Fibroblast of lung (primary cell): ENCODE data around the gene PHETA1.

Source experiments
- CTCF ChIP-seq, 2 donors: IDR thresholded peaks in 1 of 2; conservative IDR thresholded peaks in 1 of 2; 1 replicate in 1 of 2; 2 replicates in 1 of 2; pipeline ENCODE4 v1.5.1; 2011 to 2012; ENCODE audit warnings: low read length in 2 of 2, control low read depth in 1 of 2, inconsistent platforms in 1 of 2, low read depth in 1 of 2, mild to moderate bottlenecking in 1 of 2
- EZH2 ChIP-seq: IDR thresholded peaks from 2 replicates; pipeline ENCODE4 v1.5.1; 2012; ENCODE audit warnings: low read length, control low read depth, mild to moderate bottlenecking; ENCODE audit errors: missing control alignments

GRCh38 chr12:111401167-111401605 is 32.3 kb upstream of the PHETA1 start:
- no peak for TF ChIP-seq EZH2
- no peak for TF ChIP-seq CTCF (conservative IDR thresholded peaks at IDR 0.05 in 1 of 2, IDR thresholded peaks at IDR 0.05 in 1 of 2; ENCODE audit: low read depth in 1 of 2, low read length in 2 of 2)
